ENCODE data around the gene AOPEP. TPM values are rescaled to one million over a fixed set of nuclear protein-coding genes. Genes with fewer than 3 reads are reported as not detected.

AOPEP gene
- polyA plus RNA-seq, 1 of the 3 experiments (the other 2 are of a cell fraction): 54.6 TPM

GRCh38 chr9:94794476-94795167 lies 68.1 kb downstream of the AOPEP start:
- Histone ChIP-seq H3K9me2 (no peaks in the 10 kb centered on the region), H3K4me1 (ENCODE audit: control insufficient read depth in 1 of 2, insufficient read depth in 2 of 2, low read depth in 1 of 2, low read length in 1 of 2) (peaks cover 7 to 14% of the 10 kb centered on the region in 2 experiments; a peak in 2 of 4 replicates), H3K4me2 (no peak overlapping the region), H3K9ac (no peak overlapping the region), H4K20me1 (ENCODE audit: insufficient read depth) (no peaks in the 10 kb centered on the region), H3F3A (replicated peaks; ENCODE audit: insufficient read depth) (peaks cover 4% of the 10 kb centered on the region), H3K4me3 (ENCODE audit: low read depth in 2 of 2, low read length in 1 of 2) (no peak overlapping the region), H3K79me2 (ENCODE audit: insufficient read depth) (no peaks in the 10 kb centered on the region), H3K27ac (ENCODE audit: low read depth in 2 of 2, low read length in 1 of 2) (no peak overlapping the region), H3K27me3 (ENCODE audit: insufficient read depth) (no peaks in the 10 kb centered on the region), H3K9me3 (no peaks in the 10 kb centered on the region), H3K36me3 (replicated peaks in 1 of 2; ENCODE audit: control insufficient read depth in 1 of 2, insufficient read depth in 2 of 2, low read length in 1 of 2) (peaks cover 9 to 10% of the 10 kb centered on the region in 2 experiments), H2AFZ (ENCODE audit: low read depth) (no peak overlapping the region)
- TF ChIP-seq, protein P1, sequence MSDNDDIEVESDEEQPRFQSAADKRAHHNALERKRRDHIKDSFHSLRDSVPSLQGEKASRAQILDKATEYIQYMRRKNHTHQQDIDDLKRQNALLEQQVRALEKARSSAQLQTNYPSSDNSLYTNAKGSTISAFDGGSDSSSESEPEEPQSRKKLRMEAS (IDR thresholded peaks at IDR 0.05; ENCODE audit: low read depth): no peak
- TF ChIP-seq TAF1 (IDR thresholded peaks at IDR 0.05; ENCODE audit: borderline replicate concordance, low read depth, low read length) (no peak), MXI1 (IDR thresholded peaks at IDR 0.05; ENCODE audit: low read depth, low read length) (no peak), MEF2A (IDR thresholded peaks at IDR 0.05; ENCODE audit: borderline replicate concordance, low read depth) (no peak), SIN3A (IDR thresholded peaks at IDR 0.05; ENCODE audit: borderline replicate concordance, low read depth, low read length) (no peak)
- TF ChIP-seq, protein P2, sequence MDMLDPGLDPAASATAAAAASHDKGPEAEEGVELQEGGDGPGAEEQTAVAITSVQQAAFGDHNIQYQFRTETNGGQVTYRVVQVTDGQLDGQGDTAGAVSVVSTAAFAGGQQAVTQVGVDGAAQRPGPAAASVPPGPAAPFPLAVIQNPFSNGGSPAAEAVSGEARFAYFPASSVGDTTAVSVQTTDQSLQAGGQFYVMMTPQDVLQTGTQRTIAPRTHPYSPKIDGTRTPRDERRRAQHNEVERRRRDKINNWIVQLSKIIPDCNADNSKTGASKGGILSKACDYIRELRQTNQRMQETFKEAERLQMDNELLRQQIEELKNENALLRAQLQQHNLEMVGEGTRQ (IDR thresholded peaks at IDR 0.05; ENCODE audit: borderline replicate concordance, low read depth, low read length): no peak
- 100% methylated on average over 1 of the region's 1 CpG for WGBS (ENCODE audit: low lambda C conversion rate)
- ChIA-PET POLR2A (no interaction called here), CTCF (interaction anchor here (1.7 kb wide), 1 partner anchor 113 kb away, joined by 6 read pairs; no protein-coding TSS in a partner anchor)
- DNase-seq: no peak

DNA sequence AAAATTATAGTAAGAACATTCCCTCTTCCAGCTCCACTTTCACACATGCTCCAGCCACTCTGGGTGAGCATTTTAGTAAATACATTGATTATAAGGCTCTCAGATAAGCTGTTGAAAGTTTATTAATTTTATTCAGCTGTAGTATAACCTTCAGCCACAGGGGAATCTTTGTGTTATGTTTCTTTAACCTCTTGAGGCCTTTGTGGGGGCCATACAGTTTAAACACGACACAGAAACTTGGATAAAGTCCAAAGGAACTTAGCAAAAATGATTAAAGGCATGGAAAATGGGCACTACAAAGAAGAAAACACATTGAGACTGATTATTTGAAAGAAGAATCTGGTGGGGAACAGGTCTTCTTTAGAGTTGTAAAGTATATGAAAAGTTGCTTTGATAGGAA lies 70.2 kb downstream of the AOPEP start:
- H3K9me3 ChIP-seq: no peaks in the 10 kb centered on the region
- H3K27ac ChIP-seq (ENCODE audit: low read depth in 2 of 2, low read length in 1 of 2): no peak overlapping the region
- H3K36me3 ChIP-seq (replicated peaks in 1 of 2; ENCODE audit: control insufficient read depth in 1 of 2, insufficient read depth in 2 of 2, low read length in 1 of 2): peaks cover 9 to 20% of the 10 kb centered on the region in 2 experiments
- DNase-seq: no peak
- no peak overlapping the region for H3K4me3 ChIP-seq (ENCODE audit: low read depth in 2 of 2, low read length in 1 of 2)
- CTCF ChIA-PET: interaction anchor here (0.9 to 1.1 kb wide), 2 partner anchors 13 to 115 kb away, joined by 3 read pairs; no protein-coding TSS in a partner anchor
- H3K4me1 ChIP-seq (ENCODE audit: control insufficient read depth in 1 of 2, insufficient read depth in 2 of 2, low read depth in 1 of 2, low read length in 1 of 2): peaks cover 16 to 18% of the 10 kb centered on the region in 2 experiments; a peak in 2 of 4 replicates
- peak; percentile 17; the same call in 1 of the 2 replicates for TF ChIP-seq CTCF (IDR thresholded peaks at IDR 0.05)
- no peak for TF ChIP-seq IRF3 (IDR thresholded peaks at IDR 0.05; ENCODE audit: low read depth, low read length)
- H3K9ac ChIP-seq: no peak overlapping the region
- no peaks in the 10 kb centered on the region for H4K20me1 ChIP-seq (ENCODE audit: insufficient read depth)
- POLR2A ChIA-PET: no interaction called here
- 36% methylated on average over 1 of the region's 1 CpG for WGBS (ENCODE audit: low lambda C conversion rate)
- peaks cover 9% of the 10 kb centered on the region for H3F3A ChIP-seq (replicated peaks; ENCODE audit: insufficient read depth)
- H3K4me2 ChIP-seq: no peak overlapping the region
- H3K27me3 ChIP-seq (ENCODE audit: insufficient read depth): no peaks in the 10 kb centered on the region
- H2AFZ ChIP-seq (ENCODE audit: low read depth): no peak overlapping the region
- no peaks in the 10 kb centered on the region for H3K79me2 ChIP-seq (ENCODE audit: insufficient read depth)
- H3K9me2 ChIP-seq: no peaks in the 10 kb centered on the region
